Lower leg skin (tissue), 4 donors: ENCODE measurements around the gene PPCDC. TPM values are rescaled to one million over a fixed set of nuclear protein-coding genes. Genes with fewer than 3 reads are reported as not detected.

ENCODE experiments used
- DNase-seq, 2 donors: peaks; one replicate each; pipeline ENCODE4 v3.0.0-alpha.2; 2019; ENCODE audit warnings: low spot score in 2 of 2
- H3K4me3 ChIP-seq: fragments of 200-600 bp; sonication (generic); 2 replicates; pipeline ENCODE4 v1.5.1; 2017; ENCODE audit warnings: mild to moderate bottlenecking, low read depth; ENCODE audit not compliant: poor library complexity, severe bottlenecking
- POLR2A ChIP-seq, 2 donors: fragments of 450-650 bp; IDR thresholded peaks; one replicate each; pipeline ENCODE4 v1.6.1; 2016 to 2017; ENCODE audit warnings: antibody characterized with exemption in 2 of 2, mild to moderate bottlenecking in 1 of 2, moderate library complexity in 1 of 2
- WGBS, 2 donors: methylation state at CpG; one replicate each; pipeline ENCODE4 v1.1.5; 2018; 5-methylcytosine and 5-hydroxymethylcytosine counted together
- intact Hi-C: fragments of 100-400 bp; cut with DNase I; formaldehyde crosslinking; loops from one replicate; pipeline ENCODE4 v1.15.0; 2023; ENCODE audit warnings: low total_unique reads
- total RNA-seq, 4 donors: library from RNA; depleted of rRNA; stranded (reverse); fragments of >200 nt; gene quantifications; one replicate each; pipeline ENCODE4 v1.1.0, GENCODE V29; 2016
- TF ChIP-seq, protein P1 (sequence below), 3 donors: fragments of 450-650 bp; IDR thresholded peaks; one replicate each; pipeline ENCODE4 v1.5.1; 2016; ENCODE audit warnings: antibody characterized with exemption in 3 of 3, mild to moderate bottlenecking in 3 of 3, moderate library complexity in 2 of 3

PPCDC gene
- total RNA-seq, 4 donors from 2014 or later, result 14.4 to 21.4 (median 17.5) TPM

DNA sequence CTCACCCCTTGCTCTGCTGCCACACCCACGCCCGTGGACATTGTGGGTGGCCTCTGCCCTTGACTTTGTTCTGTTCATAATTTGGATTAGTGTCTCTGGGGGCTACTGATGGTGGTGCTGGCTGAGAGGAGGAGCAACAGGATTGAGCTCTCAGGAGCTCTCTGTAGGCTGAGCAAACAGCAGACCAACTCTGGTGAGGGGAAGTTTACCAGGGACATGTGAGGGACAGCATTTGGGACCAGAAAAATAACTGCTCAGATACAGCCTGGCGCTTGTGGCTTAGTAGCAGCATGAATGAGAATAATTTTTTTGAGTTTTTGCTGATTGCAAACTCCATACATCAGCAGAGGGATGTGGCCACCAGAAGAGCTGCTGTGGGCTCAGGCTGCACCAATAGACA is 14.8 kb downstream of the PPCDC start:
- WGBS, 2 donors, result 72 to 75% methylated on average over 3 of the region's 3 CpGs
- no peak for DNase-seq
- TF ChIP-seq, protein P1, sequence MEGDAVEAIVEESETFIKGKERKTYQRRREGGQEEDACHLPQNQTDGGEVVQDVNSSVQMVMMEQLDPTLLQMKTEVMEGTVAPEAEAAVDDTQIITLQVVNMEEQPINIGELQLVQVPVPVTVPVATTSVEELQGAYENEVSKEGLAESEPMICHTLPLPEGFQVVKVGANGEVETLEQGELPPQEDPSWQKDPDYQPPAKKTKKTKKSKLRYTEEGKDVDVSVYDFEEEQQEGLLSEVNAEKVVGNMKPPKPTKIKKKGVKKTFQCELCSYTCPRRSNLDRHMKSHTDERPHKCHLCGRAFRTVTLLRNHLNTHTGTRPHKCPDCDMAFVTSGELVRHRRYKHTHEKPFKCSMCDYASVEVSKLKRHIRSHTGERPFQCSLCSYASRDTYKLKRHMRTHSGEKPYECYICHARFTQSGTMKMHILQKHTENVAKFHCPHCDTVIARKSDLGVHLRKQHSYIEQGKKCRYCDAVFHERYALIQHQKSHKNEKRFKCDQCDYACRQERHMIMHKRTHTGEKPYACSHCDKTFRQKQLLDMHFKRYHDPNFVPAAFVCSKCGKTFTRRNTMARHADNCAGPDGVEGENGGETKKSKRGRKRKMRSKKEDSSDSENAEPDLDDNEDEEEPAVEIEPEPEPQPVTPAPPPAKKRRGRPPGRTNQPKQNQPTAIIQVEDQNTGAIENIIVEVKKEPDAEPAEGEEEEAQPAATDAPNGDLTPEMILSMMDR (IDR thresholded peaks at IDR 0.05), result no peak
- TF ChIP-seq POLR2A (IDR thresholded peaks at IDR 0.05), result no peak
- intact Hi-C loops, result no loop called here
- no peak overlapping the region for H3K4me3 ChIP-seq

DNA sequence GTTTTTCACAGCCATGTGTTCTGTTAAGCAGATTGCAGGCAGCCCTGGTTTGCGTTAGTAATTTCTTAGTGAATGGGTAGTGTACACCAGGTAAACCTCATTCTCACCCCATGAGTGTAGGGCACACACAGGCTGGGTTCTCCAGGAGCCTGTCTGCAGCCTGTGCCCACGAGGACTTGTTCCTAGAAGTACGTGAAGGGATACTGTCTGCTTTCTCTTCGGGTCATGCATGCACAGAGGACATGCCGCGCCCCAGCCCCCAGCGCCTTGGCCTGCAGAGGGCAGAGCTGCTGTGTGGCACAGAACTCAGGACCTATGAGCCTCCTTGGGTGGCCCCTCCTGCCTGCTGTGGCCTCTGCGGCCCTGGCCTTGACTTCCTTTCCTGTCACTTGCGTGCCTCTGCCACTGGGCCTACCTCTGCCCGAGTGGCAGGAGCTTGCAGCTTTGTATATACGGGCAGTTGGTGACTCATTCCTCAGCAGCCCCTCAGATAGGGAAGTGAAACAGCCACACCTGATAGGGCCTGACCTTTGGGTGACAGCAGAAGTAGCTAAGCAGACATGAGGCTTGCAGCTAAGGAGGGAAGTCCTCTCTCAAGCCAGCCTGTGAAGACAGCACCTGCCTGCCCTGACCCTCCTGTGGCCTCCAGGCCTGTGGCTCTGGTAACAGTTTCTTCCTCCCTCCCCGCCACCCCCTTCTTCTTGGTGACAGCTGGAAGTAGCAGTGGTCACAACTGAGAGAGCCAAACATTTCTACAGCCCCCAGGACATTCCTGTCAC is 19.5 kb downstream of the PPCDC start:
- WGBS, 2 donors, result 50 to 63% methylated on average over 10 to 12 of the region's 12 CpGs
- TF ChIP-seq, protein P1 (IDR thresholded peaks at IDR 0.05), result peak in 1 of 3 donors; percentile 42
- no peak for TF ChIP-seq POLR2A (IDR thresholded peaks at IDR 0.05)
- no peak overlapping the region for H3K4me3 ChIP-seq
- intact Hi-C loops, result no loop called here
- DNase-seq, result peak; percentile 68 to 94

DNA sequence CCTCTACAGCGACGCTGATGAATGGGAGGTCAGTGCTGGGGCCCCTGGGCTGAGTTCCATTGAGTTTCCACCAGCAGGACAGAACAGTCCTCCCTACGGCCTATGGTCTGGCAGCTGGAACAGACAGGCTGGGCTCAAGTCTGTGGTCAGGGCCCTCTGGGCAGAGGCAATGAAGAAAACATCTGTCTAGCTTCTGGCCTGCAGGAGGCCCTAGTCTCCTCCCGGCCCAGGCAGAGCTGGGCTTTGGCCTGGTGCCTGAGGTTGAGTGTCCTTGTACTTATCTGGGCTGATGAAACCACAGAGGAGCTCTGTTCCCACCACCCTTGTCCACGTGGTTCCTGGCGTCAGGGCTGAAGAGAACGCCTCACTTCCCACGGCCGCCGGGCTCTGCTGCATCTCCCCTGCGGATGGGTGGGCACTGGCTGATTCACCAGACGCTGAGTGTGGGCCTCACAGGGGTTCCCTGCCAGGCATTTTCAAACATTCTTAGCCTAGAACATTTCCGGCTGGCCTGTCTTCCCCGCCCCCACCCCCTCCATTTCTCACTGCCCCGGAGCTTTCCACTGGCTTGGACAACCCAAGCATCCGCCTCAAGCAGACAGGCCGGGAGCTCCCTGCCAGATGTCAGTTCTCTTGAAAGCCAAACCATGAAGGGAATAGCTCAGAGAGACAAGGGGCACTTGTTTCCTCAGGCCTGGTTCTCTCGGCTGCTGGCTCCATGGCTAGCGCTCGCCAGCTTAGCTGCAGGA is 20.3 kb downstream of the PPCDC start:
- WGBS, 2 donors, result 40 to 47% methylated on average over 20 of the region's 20 CpGs
- TF ChIP-seq, protein P1 (IDR thresholded peaks at IDR 0.05), result no peak
- TF ChIP-seq POLR2A (IDR thresholded peaks at IDR 0.05), result no peak
- H3K4me3 ChIP-seq, result no peak overlapping the region
- DNase-seq, result peak; percentile 95 to 98
- intact Hi-C loops, result no loop called here

DNA sequence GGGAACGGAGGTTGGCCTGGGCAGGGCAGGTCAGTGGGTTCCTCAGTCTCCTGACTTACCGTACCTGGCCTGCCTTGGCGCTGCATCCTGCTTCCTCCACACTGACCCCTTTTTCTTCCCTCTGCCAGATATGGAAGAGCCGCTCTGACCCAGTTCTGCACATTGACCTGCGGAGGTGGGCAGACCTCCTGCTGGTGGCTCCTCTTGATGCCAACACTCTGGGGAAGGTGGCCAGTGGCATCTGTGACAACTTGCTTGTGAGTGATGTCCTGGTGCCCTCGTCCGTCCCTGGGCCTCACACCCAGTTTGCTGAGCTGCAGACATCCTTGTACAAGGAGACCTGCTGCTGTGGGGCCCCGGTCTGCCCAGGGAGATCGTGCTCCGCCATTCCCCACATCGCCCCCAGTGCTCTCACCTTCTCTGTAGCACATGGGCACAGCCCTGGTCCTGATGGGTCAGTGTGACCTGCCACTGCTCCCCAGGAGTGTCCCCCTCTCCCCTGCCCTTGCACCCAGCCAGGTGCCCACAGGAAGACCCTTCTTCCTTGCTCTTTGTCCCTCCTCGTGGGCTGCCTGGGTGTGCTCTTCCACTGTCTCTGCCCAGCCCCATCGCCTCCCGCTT is 21.0 kb downstream of the PPCDC start:
- intact Hi-C loops, result no loop called here

DNA sequence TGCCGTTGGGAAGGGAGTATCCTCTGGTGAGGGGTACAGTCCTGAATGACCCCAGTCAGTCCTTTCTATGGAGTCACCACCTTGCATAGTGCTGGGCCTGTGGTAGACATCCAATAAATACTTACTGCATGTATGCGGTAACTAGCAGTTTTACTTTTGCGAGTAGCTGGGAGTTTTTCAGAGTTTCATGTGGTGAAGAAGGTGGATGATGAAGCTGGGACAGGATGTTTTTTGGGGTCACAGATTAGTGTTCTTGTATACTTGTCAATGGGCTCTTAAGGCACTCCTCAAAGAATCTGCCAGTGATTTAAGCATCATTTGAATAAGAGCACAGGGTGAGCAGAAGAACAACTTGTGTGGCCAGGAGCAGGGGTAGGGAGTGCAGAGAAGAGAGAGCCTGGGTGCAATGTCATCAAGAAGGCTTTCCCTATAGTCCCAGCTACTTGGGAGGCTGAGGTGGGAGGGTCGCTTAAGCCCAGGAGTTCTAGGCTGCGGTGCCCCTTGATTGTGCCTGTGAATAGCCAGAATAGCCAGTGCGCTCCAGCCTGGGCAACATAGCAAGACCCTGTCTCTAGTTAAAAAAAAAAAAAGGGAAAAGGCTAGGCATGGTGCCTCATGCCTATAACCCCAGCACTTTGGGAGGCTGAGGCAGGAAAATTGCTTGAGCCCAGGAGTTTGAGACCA is 22.1 kb downstream of the PPCDC start:
- no peak overlapping the region for H3K4me3 ChIP-seq
- 95% methylated on average over 6 of the region's 6 CpGs for WGBS, 2 donors
- DNase-seq, result no peak
- intact Hi-C loops, result no loop called here
- TF ChIP-seq POLR2A (IDR thresholded peaks at IDR 0.05), result no peak
- TF ChIP-seq, protein P1 (IDR thresholded peaks at IDR 0.05), result no peak

More for the DNA sequence above, 21.0 kb downstream of the PPCDC start:
- DNase-seq, result no peak
- 85 to 90% methylated on average over 12 to 13 of the region's 14 CpGs for WGBS, 2 donors
- no peak for TF ChIP-seq POLR2A (IDR thresholded peaks at IDR 0.05)
- TF ChIP-seq, protein P1 (IDR thresholded peaks at IDR 0.05), result no peak
- no peak overlapping the region for H3K4me3 ChIP-seq
